HG03342 (cell line): ENCODE data around the gene ZG16.

Source experiments
- ATAC-seq: cut with Tn5 transposase; IDR thresholded peaks from one replicate; pipeline ENCODE4 v1.9.1; 2021; ENCODE audit warnings: mild to moderate bottlenecking, moderate library complexity; ENCODE audit not compliant: unreplicated experiment

Gene ZG16

GRCh38 chr16:29820271-29820701 lies 42.2 kb downstream of the ZG16 start, which contains the start of gene MVP:
Gene MVP, plus strand, starts transcription at chr16:29820462. Its CDS starts 10,088 bp downstream, at chr16:29830550.
- ATAC-seq, result no peak

GRCh38 chr16:29820730-29821642 lies 42.9 kb downstream of the ZG16 start:
- no peak for ATAC-seq

- ATAC-seq, result no peak
Observed at GRCh38 chr16:29821643-29822115, 43.6 kb downstream of the ZG16 start.

- ATAC-seq, result no peak
Observed at GRCh38 chr16:29824589-29825144, 46.6 kb downstream of the ZG16 start.

- ATAC-seq, result no peak
Observed at GRCh38 chr16:29825145-29826044, 47.3 kb downstream of the ZG16 start.

GRCh38 chr16:29826342-29826695 lies 48.3 kb downstream of the ZG16 start:
- ATAC-seq, result no peak

- no peak for ATAC-seq
Observed at GRCh38 chr16:29830774-29831173, 52.7 kb downstream of the ZG16 start.

- no peak for ATAC-seq
Observed at GRCh38 chr16:29831490-29831889, 53.4 kb downstream of the ZG16 start.
